AG04449 (cell line): ENCODE results near the gene SLC25A15.
A peak's percentile ranks its signal among the peaks of the same experiment; 100 is the strongest.

ENCODE experiments used
- CTCF ChIA-PET: fragments of 350-600 bp; formaldehyde crosslinking; extraction: SDS; loops from one replicate; lab custom pipeline; 2021; ENCODE audit warnings: antibody characterized with exemption; lab: Yijun Ruan, JAX
- POLR2A ChIA-PET: fragments of 400-600, 350-600 bp; formaldehyde crosslinking; extraction: SDS; loops from one replicate; lab custom pipeline; 2020; ENCODE audit warnings: antibody characterized with exemption, inconsistent platforms; lab: Yijun Ruan, JAX
- DNase-seq: peaks from one replicate; pipeline ENCODE4 v3.0.0-alpha.2; 2010; ENCODE audit warnings: low read depth, low spot score
- H3K4me3 ChIP-seq: 2 replicates; pipeline ENCODE4 v1.5.1; 2011; ENCODE audit warnings: low read depth, mild to moderate bottlenecking, control low read depth, low read length
- TF ChIP-seq, protein P1 (sequence below): IDR thresholded peaks from one replicate; pipeline ENCODE4 v1.5.1; 2011; ENCODE audit warnings: mild to moderate bottlenecking, moderate library complexity, low read length, control low read depth, inconsistent platforms; ENCODE audit not compliant: insufficient read depth; ENCODE audit errors: missing control alignments

SLC25A15 gene

DNA sequence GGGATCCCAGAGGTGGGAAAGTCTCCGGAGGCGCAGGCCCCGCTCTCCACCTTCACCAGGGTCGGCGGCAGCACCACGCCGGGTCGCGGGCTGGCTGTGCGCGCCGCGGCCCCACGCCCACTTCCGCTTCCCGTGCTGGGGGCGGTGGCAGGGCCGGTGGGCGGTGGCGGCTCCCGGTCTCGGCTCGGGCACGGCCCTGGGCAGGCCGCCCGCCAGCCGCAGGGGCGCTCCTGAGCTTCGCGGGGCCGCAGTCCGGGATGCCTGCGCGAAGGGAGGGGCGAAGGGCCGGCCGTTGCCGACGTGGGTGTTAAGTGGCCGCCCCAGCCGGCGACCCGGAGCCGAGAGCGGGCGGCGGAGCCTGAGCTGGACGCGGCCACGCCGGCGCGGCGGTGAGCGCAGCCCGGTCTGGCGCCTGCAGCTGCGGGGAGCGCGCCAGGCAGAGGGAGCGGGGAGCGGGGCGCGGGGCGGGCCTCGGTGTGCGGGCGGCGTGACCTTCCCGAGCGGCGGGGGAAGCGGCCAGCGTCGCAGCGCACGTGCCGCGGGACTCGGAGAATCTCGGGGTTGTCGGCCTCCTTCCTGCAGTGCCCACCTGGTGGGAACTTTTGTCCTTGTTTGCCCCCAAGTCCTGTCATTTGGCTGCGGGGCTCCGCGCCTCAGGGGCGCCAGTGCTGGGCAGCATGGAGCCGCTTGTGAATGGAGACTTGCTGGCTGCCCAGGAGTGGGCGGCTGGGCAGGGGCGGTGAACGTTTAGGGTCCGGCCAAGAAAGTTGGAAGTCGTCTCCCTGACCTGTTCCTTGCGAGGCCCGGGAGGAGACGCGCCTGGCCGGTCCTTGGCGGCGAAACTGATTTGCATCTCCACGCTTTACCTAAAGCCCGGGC lies at the start of gene SLC25A15:
Gene SLC25A15 (plus strand): TSS at position 337 of the 879 bp plus-strand sequence. CDS start 3,616 bp downstream, outside the sequence.
- CTCF ChIA-PET, result interaction anchor here (0.8 to 4.3 kb wide), 8 partner anchors 8 to 270 kb away, joined by 3 to 25 read pairs (median 4); no protein-coding TSS in a partner anchor
- no peak for DNase-seq
- TF ChIP-seq, protein P1, sequence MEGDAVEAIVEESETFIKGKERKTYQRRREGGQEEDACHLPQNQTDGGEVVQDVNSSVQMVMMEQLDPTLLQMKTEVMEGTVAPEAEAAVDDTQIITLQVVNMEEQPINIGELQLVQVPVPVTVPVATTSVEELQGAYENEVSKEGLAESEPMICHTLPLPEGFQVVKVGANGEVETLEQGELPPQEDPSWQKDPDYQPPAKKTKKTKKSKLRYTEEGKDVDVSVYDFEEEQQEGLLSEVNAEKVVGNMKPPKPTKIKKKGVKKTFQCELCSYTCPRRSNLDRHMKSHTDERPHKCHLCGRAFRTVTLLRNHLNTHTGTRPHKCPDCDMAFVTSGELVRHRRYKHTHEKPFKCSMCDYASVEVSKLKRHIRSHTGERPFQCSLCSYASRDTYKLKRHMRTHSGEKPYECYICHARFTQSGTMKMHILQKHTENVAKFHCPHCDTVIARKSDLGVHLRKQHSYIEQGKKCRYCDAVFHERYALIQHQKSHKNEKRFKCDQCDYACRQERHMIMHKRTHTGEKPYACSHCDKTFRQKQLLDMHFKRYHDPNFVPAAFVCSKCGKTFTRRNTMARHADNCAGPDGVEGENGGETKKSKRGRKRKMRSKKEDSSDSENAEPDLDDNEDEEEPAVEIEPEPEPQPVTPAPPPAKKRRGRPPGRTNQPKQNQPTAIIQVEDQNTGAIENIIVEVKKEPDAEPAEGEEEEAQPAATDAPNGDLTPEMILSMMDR, result peak; percentile 36
- POLR2A ChIA-PET, result interaction anchor here (0.7 to 1.7 kb wide), 4 partner anchors 17 to 272 kb away, joined by 3 to 6 read pairs (median 3); partner anchors contain the start of gene WBP4
- H3K4me3 ChIP-seq, result peak within 1 kb of the TSS; percentile 70

- no peak overlapping the region for H3K4me3 ChIP-seq
- TF ChIP-seq, protein P1, result no peak
- ChIA-PET POLR2A (no interaction called here), CTCF (interaction anchor here (1.4 kb wide), 1 partner anchor 24 kb away, joined by 6 read pairs; no protein-coding TSS in a partner anchor)
- no peak for DNase-seq
Measured at GRCh38 chr13:40749327-40749726, 40.1 kb upstream of the SLC25A15 start.

DNA sequence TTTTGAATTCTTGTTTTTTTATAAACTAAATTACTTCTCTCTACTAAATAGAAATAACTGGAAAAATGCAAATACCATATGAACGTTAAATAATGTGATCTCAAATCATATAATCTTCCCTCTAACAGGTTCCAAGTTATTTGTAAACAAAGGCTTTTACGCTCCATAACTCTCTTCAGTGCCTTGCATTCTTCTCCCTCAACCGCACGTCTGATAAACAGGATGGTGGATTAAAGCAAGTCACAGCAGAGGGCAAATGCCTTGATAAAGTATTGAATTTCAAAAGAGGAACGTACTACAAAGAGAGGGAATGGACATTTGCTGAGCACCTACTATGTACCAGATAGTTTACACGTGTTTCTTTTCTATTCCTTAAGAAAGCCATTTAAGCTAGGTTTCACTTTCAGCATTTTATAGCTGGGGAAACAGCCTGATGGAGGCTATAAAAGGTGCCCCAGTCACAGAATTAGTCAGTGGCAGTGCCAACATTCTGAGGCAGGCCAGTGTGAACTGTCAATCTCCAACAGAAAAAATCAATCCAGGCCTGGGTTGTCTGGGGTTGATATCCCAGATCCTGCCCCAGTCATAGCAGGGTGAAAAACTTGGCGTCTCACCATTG lies 34.2 kb upstream of the SLC25A15 start:
- DNase-seq, result no peak
- TF ChIP-seq, protein P1, result no peak
- ChIA-PET POLR2A (no interaction called here), CTCF (no interaction called here)
- H3K4me3 ChIP-seq, result no peak overlapping the region

DNA sequence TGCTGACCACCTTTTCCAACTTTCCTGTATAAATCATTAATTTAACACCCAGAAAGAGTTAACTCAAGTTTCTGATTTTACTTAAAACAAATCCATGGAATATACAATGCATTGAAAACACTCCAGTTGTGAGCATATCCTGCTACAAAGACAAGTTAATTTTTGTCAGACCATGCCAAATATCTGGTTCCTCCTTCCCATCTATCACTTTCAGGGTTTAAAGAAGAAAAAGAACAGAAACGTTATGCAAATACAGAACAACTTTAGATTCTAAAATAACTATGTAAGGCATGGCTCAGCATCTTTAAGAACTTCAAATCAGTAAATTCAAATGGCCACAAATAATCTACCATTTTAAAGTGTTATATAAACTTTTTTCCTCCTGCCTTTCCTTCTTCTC lies 33.4 kb upstream of the SLC25A15 start:
- CTCF ChIA-PET, result no interaction called here
- TF ChIP-seq, protein P1, result no peak
- H3K4me3 ChIP-seq, result no peak overlapping the region
- POLR2A ChIA-PET, result no interaction called here
- DNase-seq, result no peak

DNA sequence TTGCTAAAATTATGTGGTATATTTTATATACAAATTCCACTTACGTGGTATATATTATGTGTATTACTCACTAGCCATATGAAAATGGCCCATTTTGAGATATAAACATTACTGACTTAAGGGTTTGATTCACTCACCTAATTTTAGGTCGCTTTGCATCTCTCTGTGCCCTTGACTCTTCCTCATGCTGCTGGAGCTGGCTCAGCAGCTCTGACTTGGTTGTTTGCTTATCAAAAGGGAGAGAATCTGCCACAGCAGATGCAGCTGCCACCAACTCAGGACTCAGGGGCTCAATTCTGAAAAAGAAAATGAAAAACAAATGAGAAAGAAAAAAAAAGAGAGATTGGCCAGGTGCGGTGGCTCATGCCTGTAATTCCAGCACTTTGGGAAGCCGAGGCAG lies 30.6 kb upstream of the SLC25A15 start:
- DNase-seq, result no peak
- CTCF ChIA-PET, result no interaction called here
- TF ChIP-seq, protein P1, result no peak

GRCh38 chr13:40762849-40763248 lies 26.6 kb upstream of the SLC25A15 start:
- no peak for DNase-seq
- ChIA-PET POLR2A (no interaction called here), CTCF (no interaction called here)
- no peak overlapping the region for H3K4me3 ChIP-seq
- TF ChIP-seq, protein P1, result no peak

More for the DNA sequence above, 30.6 kb upstream of the SLC25A15 start:
- POLR2A ChIA-PET, result no interaction called here
- no peak overlapping the region for H3K4me3 ChIP-seq
